Heart right ventricle (tissue), 16 donors: Measurements from ENCODE around the gene LILRA2. TPM values are rescaled to one million over a fixed set of nuclear protein-coding genes. Genes with fewer than 3 reads are reported as not detected.
"Not testable (repeated sequence)": the region's sequence is repeated elsewhere in the genome, so short reads cannot be mapped to it uniquely, and the experiment has no call there.

Source experiments
- ATAC-seq, 8 donors: fragments of 200-7000 bp; cut with Tn5 transposase; one replicate each; pipeline ENCODE4 v1.9.1; 2020; ENCODE audit warnings: mild to moderate bottlenecking in 8 of 8, moderate library complexity in 8 of 8, moderate number of reproducible peaks in 1 of 8
- DNase-seq, 2 donors: peaks; one replicate each; pipeline ENCODE4 v3.0.0-alpha.2; 2020
- H3K27ac ChIP-seq, 10 donors: fragments of 200-600 bp; sonication (generic) in 2 of 10; one replicate each; pipeline versions ENCODE4 v1.5.0 to v1.8.0; 2020 to 2022; ENCODE audit warnings: mild to moderate bottlenecking in 3 of 10
- H3K27me3 ChIP-seq, 7 donors: fragments of 200-600 bp; one replicate each; pipeline ENCODE4 v1.8.0; 2021 to 2022; ENCODE audit warnings: mild to moderate bottlenecking in 2 of 7
- H3K36me3 ChIP-seq, 9 donors: fragments of 200-600 bp; sonication (generic) in 1 of 9; one replicate each; pipeline versions ENCODE4 v1.5.0 to v1.8.0; 2020 to 2022; ENCODE audit warnings: mild to moderate bottlenecking in 2 of 9
- H3K4me1 ChIP-seq, 9 donors: fragments of 200-600 bp; sonication (generic) in 1 of 9; one replicate each; pipeline versions ENCODE4 v1.5.0 to v1.8.0; 2020 to 2022; ENCODE audit warnings: mild to moderate bottlenecking in 4 of 9
- H3K4me3 ChIP-seq, 10 donors: fragments of 200-600 bp; sonication (generic) in 2 of 10; one replicate each; pipeline versions ENCODE4 v1.5.0 to v1.8.0; 2020 to 2022; ENCODE audit warnings: mild to moderate bottlenecking in 7 of 10, moderate library complexity in 2 of 10
- H3K9me3 ChIP-seq, 11 donors: fragments of 200-600 bp in 10 of 11; sonication (generic) in 2 of 11; one replicate each; pipeline versions ENCODE4 v1.5.0 to v1.8.0; 2013 to 2022; ENCODE audit warnings: mild to moderate bottlenecking in 2 of 11, control low read depth in 1 of 11, moderate library complexity in 1 of 11
- CTCF ChIP-seq, 9 donors: fragments of 200-600 bp; sonication (generic) in 2 of 9; IDR thresholded peaks; one replicate each; pipeline versions ENCODE4 v1.5.0 to v1.8.0; 2021 to 2022; ENCODE audit warnings: antibody characterized with exemption in 9 of 9, mild to moderate bottlenecking in 5 of 9, moderate library complexity in 1 of 9
- WGBS, 2 donors: extraction: QIAGEN DNeasy Blood & Tissue Kit; methylation state at CpG; one replicate each; pipeline ENCODE4 v1.1.7; 2013; ENCODE audit warnings: inconsistent platforms in 1 of 2; 5-methylcytosine and 5-hydroxymethylcytosine counted together
- intact Hi-C, 10 donors: fragments of 100-400 bp; cut with DNase I; formaldehyde crosslinking; loops; one replicate each; pipeline versions ENCODE4 v1.11.1 to v1.14.2; 2022
- polyA plus RNA-seq, 2 donors: library from polyadenylated mRNA; stranded (reverse); fragments of 200-250 nt; gene quantifications; one replicate each; pipeline ENCODE4 v1.2.3, GENCODE V29; 2013
- total RNA-seq, 10 donors: library from RNA; stranded (reverse); fragmentation: NEBNext Ultra II Directional in 3 of 10; extraction: Animal tissue kit (Norgen Biotek cat#: 25700) in 3 of 10; gene quantifications; one replicate each; pipeline versions ENCODE4 v1.2.1 to v1.2.4, GENCODE V29; 2021 to 2023
- donor health status: Arrhythmogenic right ventricular cardiomyopathy.
- donor health status: ischemic (EF 13 %, LVEDD 7.1; RV severe dilation, severe dysfunction).
- donor health status: healthy with polysubstance abuse.
- donor health status: DM: no; HTN: yes; CAD: no.
- donor health status: DM: no; HTN: no; CAD: no.
- donor health status: ischemic (EF 25% LVEDD 6.9; RV normal size, moderate dysfunction).
- donor health status: ischemic (EF 25% LVEDD 5.7; RV mildly dilated, moderate dysfunction).
- donor health status: healthy.
- donor health status: DM: yes; HTN: yes; CAD: no.
- donor health status: Ischemic cardiomyopathy.
- donor health status: ischemic (EF 35%, LVEDD 5.7; RV mildly dilated, moderate dysfunction).
- donor health status: nonischemic (EF 11% LVEDD 7.7; RV severe dilation, severe dysfunction).
- donor health status: DM: yes; HTN: yes; CAD: no.
- donor health status: PGD.
- donor health status: ischemic (EF 29% LVEDD 5.4; RV normal size, mild dysfunction).
- donor health status: nonischemic (EF 23%, LVEDD 6.1; RV moderate dilation, normal function).

The LILRA2 gene
- total and polyA plus RNA-seq, 12 donors = 0.22 to 3.3 (median 0.97) TPM

GRCh38 chr19:54577334-54577733 lies 3.7 kb downstream of the LILRA2 start:
- intact Hi-C loops = loop anchor here in 1 of 10 donors (5.0 kb wide), 1 partner anchor 285 kb away; no protein-coding TSS in a partner anchor

GRCh38 chr19:54578268-54578667 lies 4.7 kb downstream of the LILRA2 start:
- WGBS, 2 donors = 81 to 84% methylated on average over 5 of the region's 5 CpGs
- intact Hi-C loops = loop anchor here in 1 of 10 donors (5.0 kb wide), 1 partner anchor 286 kb away; no protein-coding TSS in a partner anchor
- H3K36me3 ChIP-seq, H3K4me3 ChIP-seq, H3K4me1 ChIP-seq, H3K27ac ChIP-seq, DNase-seq, ATAC-seq: not testable (repeated sequence)
- peaks cover 0 to 25% (median 0%) of the 10 kb centered on the region in 11 donors for H3K9me3 ChIP-seq
- H3K27me3 ChIP-seq = peaks cover 0 to 24% (median 7%) of the 10 kb centered on the region in 7 donors

More at GRCh38 chr19:54577334-54577733, 3.7 kb downstream of the LILRA2 start:
- ATAC-seq = no peak
- TF ChIP-seq CTCF (IDR thresholded peaks at IDR 0.05) = no peak
- H3K9me3 ChIP-seq = peaks cover 0 to 23% (median 0%) of the 10 kb centered on the region in 11 donors
- peaks cover 0 to 29% (median 7%) of the 10 kb centered on the region in 7 donors for H3K27me3 ChIP-seq
- no peak overlapping the region for H3K27ac ChIP-seq
- WGBS, 2 donors = 75 to 81% methylated on average over 3 of the region's 3 CpGs
- no peak overlapping the region for H3K4me3 ChIP-seq
- H3K4me1 ChIP-seq = peaks cover 0 to 14% (median 0%) of the 10 kb centered on the region in 9 donors
- no peaks in the 10 kb centered on the region for H3K36me3 ChIP-seq
- DNase-seq = no peak

- H3K4me1 ChIP-seq = no peaks in the 10 kb centered on the region
- 71 to 72% methylated on average over 5 of the region's 5 CpGs for WGBS, 2 donors
- H3K27ac ChIP-seq = no peak overlapping the region
- H3K27me3 ChIP-seq = peaks cover 0 to 12% (median 8%) of the 10 kb centered on the region in 7 donors
- H3K9me3 ChIP-seq = peaks cover 0 to 43% (median 0%) of the 10 kb centered on the region in 11 donors
- ATAC-seq = no peak
- no peaks in the 10 kb centered on the region for H3K36me3 ChIP-seq
- intact Hi-C loops = no loop called here
- no peak overlapping the region for H3K4me3 ChIP-seq
- DNase-seq = no peak
- TF ChIP-seq CTCF (IDR thresholded peaks at IDR 0.05) = no peak
These were observed 12.8 kb downstream of the LILRA2 start for GRCh38 chr19:54586397-54586796.

- peaks cover 0 to 37% (median 0%) of the 10 kb centered on the region in 11 donors for H3K9me3 ChIP-seq
- no peaks in the 10 kb centered on the region for H3K4me1 ChIP-seq
- H3K27ac ChIP-seq = no peak overlapping the region
- ATAC-seq (no peak), DNase-seq (no peak)
- TF ChIP-seq CTCF (IDR thresholded peaks at IDR 0.05) = no peak
- intact Hi-C loops = no loop called here
- H3K36me3 ChIP-seq = no peaks in the 10 kb centered on the region
- peaks cover 0 to 12% (median 8%) of the 10 kb centered on the region in 7 donors for H3K27me3 ChIP-seq
- 60 to 65% methylated on average over 7 of the region's 7 CpGs for WGBS, 2 donors
- no peak overlapping the region for H3K4me3 ChIP-seq
These were observed 13.4 kb downstream of the LILRA2 start for GRCh38 chr19:54587026-54587425.

GRCh38 chr19:54593445-54593844 lies 19.9 kb downstream of the LILRA2 start, which contains the start of gene LILRA1:
Gene LILRA1 (plus strand): TSS chr19:54593632. CDS start chr19:54594245, 613 bp downstream.
- Histone ChIP-seq H3K4me3 (peak within 1 kb of the TSS in 2 of 10 donors; percentile 7 to 40), H3K9me3 (peaks cover 0 to 21% (median 0%) of the 10 kb centered on the region in 11 donors), H3K27me3 (peaks cover 0 to 21% (median 14%) of the 10 kb centered on the region in 7 donors), H3K27ac (peak within 1 kb of the TSS in 1 of 10 donors; percentile 68), H3K4me1 (peaks cover 0 to 18% (median 0%) of the 10 kb centered on the region in 9 donors)
- DNase-seq, intact Hi-C loops, H3K36me3 ChIP-seq: not testable (repeated sequence)
- ATAC-seq = peak in 4 of 8 donors; percentile 30 to 52 (median 47)
- 55 to 68% methylated on average over 6 of the region's 6 CpGs for WGBS, 2 donors

- Histone ChIP-seq H3K4me1 (peaks cover 0 to 18% (median 0%) of the 10 kb centered on the region in 9 donors), H3K9me3 (peaks cover 0 to 21% (median 0%) of the 10 kb centered on the region in 11 donors), H3K27me3 (peaks cover 0 to 17% (median 14%) of the 10 kb centered on the region in 7 donors), H3K27ac (peak overlapping the region in 1 of 10 donors; percentile 68), H3K4me3 (peak overlapping the region in 2 of 10 donors; percentile 7 to 40)
- intact Hi-C loops, H3K36me3 ChIP-seq, DNase-seq: not testable (repeated sequence)
- 28 to 68% methylated on average over 6 to 9 of the region's 9 CpGs for WGBS, 2 donors
- ATAC-seq = peak in 4 of 8 donors; percentile 33 to 63 (median 48)
These were observed 20.5 kb downstream of the LILRA2 start for GRCh38 chr19:54593931-54594626.
